Hepatocyte (in vitro differentiated cells): ENCODE data around the gene WIZ. TPM values are rescaled to one million over a fixed set of nuclear protein-coding genes. Genes with fewer than 3 reads are reported as not detected.
A peak's percentile ranks its signal among the peaks of the same experiment; 100 is the strongest.

Experiments
- DNase-seq: peaks from one replicate; pipeline ENCODE4 v3.0.0-alpha.2; 2016; ENCODE audit warnings: low spot score
- H2AFZ ChIP-seq: fragments of 200-600 bp; sonication (generic); 2 replicates; pipeline ENCODE4 v1.6.0; 2016; ENCODE audit warnings: antibody characterized with exemption, mild to moderate bottlenecking
- H3K27ac ChIP-seq: fragments of 200-600 bp; sonication (generic); 2 replicates; pipeline ENCODE4 v1.5.1; 2016; ENCODE audit warnings: mild to moderate bottlenecking
- H3K27me3 ChIP-seq: fragments of 200-600 bp; sonication (generic); 2 replicates; pipeline ENCODE4 v1.6.1; 2016
- H3K36me3 ChIP-seq: fragments of 200-600 bp; sonication (generic); replicated peaks from 2 replicates; pipeline ENCODE4 v1.5.1; 2016; ENCODE audit warnings: low read depth; ENCODE audit not compliant: insufficient read depth
- H3K4me1 ChIP-seq: fragments of 200-600 bp; sonication (generic); 2 replicates; pipeline ENCODE4 v1.5.1; 2016; ENCODE audit warnings: mild to moderate bottlenecking, moderate library complexity; ENCODE audit not compliant: insufficient read depth
- H3K4me2 ChIP-seq: fragments of 200-600 bp; sonication (generic); 2 replicates; pipeline ENCODE4 v1.6.0; 2016
- H3K4me3 ChIP-seq: fragments of 200-600 bp; sonication (generic); 2 replicates; pipeline ENCODE4 v1.5.1; 2016; ENCODE audit warnings: mild to moderate bottlenecking
- H3K79me2 ChIP-seq: fragments of 200-600 bp; sonication (generic); 2 replicates; pipeline ENCODE4 v1.6.0; 2017; ENCODE audit warnings: mild to moderate bottlenecking
- H3K9me2 ChIP-seq: fragments of 200-600 bp; sonication (generic); replicated peaks from 2 replicates; pipeline ENCODE4 v1.6.0; 2017; ENCODE audit warnings: mild to moderate bottlenecking; ENCODE audit not compliant: insufficient read depth
- H3K9me3 ChIP-seq: fragments of 200-600 bp; sonication (generic); 2 replicates; pipeline ENCODE4 v1.5.1; 2016; ENCODE audit warnings: low read depth, mild to moderate bottlenecking
- H4K20me1 ChIP-seq: fragments of 200-600 bp; sonication (generic); 2 replicates; pipeline ENCODE4 v1.6.0; 2016; ENCODE audit warnings: mild to moderate bottlenecking; ENCODE audit not compliant: insufficient read depth, poor library complexity, severe bottlenecking
- CTCF ChIP-seq: fragments of 200-600 bp; sonication (generic); IDR thresholded peaks from 2 replicates; pipeline ENCODE4 v1.5.1; 2016; ENCODE audit warnings: antibody characterized with exemption, mild to moderate bottlenecking; ENCODE audit not compliant: poor library complexity
- EZH2 ChIP-seq: fragments of 200-600 bp; sonication (generic); IDR thresholded peaks from 2 replicates; pipeline ENCODE4 v1.6.1; 2016; ENCODE audit warnings: antibody characterized with exemption, mild to moderate bottlenecking, borderline replicate concordance
- EZH2phosphoT487 ChIP-seq: fragments of 200-600 bp; sonication (generic); IDR thresholded peaks from one replicate; pipeline ENCODE4 v1.6.1; 2018; ENCODE audit warnings: antibody characterized with exemption, mild to moderate bottlenecking, low read depth, moderate library complexity; ENCODE audit not compliant: unreplicated experiment, severe bottlenecking
- WGBS: methylation state at CpG from one replicate; pipeline ENCODE4 v1.1.6; 2016; ENCODE audit warnings: low lambda C conversion rate; ENCODE audit errors: missing lambda C conversion rate; 5-methylcytosine and 5-hydroxymethylcytosine counted together
- polyA plus RNA-seq: library from polyadenylated mRNA; unstranded; fragments of >200 nt; fragmentation: Nextera tagmentation; extraction: Ambion mirVana; gene quantifications from 2 replicates; pipeline ENCODE4 v1.2.1, GENCODE V29; 2016
- total RNA-seq: library from RNA; depleted of rRNA; stranded (reverse); fragments of >200 nt; gene quantifications from 2 replicates; pipeline ENCODE4 v1.2.3, GENCODE V29; 2014

The WIZ gene
- total and polyA plus RNA-seq, 2 experiments from 2014 or later = 18.6 to 24.5 TPM

DNA sequence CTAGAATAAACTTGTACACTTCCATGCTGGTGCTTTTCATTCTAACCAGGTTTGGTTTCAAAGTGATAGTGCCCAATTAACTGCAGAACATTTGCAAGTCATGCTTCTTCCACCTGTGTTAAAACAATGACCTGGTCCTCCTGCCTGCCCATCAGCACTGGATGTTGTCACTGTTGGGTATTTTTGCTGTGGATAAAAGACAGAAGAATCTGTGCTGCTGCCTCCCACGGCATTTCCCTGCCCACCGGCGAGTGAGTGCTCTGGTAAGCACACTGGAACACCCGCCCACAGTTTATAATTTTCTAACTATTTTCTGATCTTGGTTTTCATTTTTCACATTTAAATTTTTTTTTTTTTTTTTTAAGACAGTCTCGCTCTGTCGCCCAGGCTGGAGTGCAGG is 67.9 kb downstream of the WIZ start:
- Histone ChIP-seq H3K27ac (no peak overlapping the region), H4K20me1 (peaks cover 23% of the 10 kb centered on the region), H3K27me3 (no peaks in the 10 kb centered on the region), H3K79me2 (peaks cover 41% of the 10 kb centered on the region), H3K36me3 (no peaks in the 10 kb centered on the region), H3K4me2 (no peak overlapping the region), H3K4me1 (peaks cover 21% of the 10 kb centered on the region), H3K4me3 (no peak overlapping the region), H3K9me3 (no peaks in the 10 kb centered on the region), H2AFZ (no peak overlapping the region), H3K9me2 (no peaks in the 10 kb centered on the region)
- no peak for DNase-seq
- TF ChIP-seq CTCF = no peak
- no peak for TF ChIP-seq EZH2
- no peak for TF ChIP-seq EZH2phosphoT487
- WGBS = 90% methylated on average over 6 of the region's 6 CpGs

- Histone ChIP-seq H3K79me2 (peaks cover 41% of the 10 kb centered on the region), H3K36me3 (no peaks in the 10 kb centered on the region), H3K9me2 (no peaks in the 10 kb centered on the region), H3K4me1 (peaks cover 26% of the 10 kb centered on the region), H2AFZ (no peak overlapping the region), H4K20me1 (peaks cover 26% of the 10 kb centered on the region), H3K4me3 (no peak overlapping the region), H3K4me2 (no peak overlapping the region), H3K9me3 (no peaks in the 10 kb centered on the region), H3K27ac (no peak overlapping the region), H3K27me3 (no peaks in the 10 kb centered on the region)
- 100% methylated on average over 2 of the region's 2 CpGs for WGBS
- TF ChIP-seq CTCF = no peak
- no peak for TF ChIP-seq EZH2
- TF ChIP-seq EZH2phosphoT487 = no peak
- no peak for DNase-seq
These were observed 68.3 kb downstream of the WIZ start for GRCh38 chr19:15381429-15381828.

DNA sequence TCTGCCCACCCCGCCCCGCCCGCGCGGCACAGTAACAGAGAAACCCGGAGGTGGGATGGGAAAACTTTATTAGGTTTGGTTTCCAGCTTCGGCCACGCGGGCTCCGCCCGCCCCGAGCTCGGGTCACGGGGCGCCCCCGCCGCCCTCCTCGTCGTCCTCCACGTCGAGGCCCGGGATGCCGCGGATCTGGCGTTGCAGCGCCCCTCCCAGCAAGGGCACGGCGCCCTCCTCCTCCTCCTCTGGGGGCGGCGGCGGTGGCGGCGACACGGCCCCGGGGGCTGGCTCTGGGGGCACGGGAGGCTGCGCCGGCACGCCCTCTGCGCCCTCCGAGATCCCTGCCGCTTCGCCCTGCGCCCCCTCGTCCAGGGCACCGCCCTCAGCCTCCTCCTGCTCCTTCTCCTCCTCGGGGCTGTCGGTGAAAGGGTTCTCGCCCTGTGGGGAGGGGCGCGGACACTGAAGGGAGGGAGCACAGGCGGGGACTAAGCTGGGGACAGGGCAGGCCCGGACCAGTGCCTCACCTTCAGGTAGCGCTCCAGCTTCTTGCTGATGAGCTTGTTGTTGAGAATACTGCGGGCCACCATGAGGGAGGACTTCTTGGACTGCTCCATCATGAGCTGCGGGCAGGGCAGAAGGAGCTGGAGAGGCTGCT is 69.6 kb downstream of the WIZ start:
- peak overlapping the region; percentile 39 for H2AFZ ChIP-seq
- H3K9me2 ChIP-seq = no peaks in the 10 kb centered on the region
- peak; percentile 75 for DNase-seq
- no peaks in the 10 kb centered on the region for H3K9me3 ChIP-seq
- no peaks in the 10 kb centered on the region for H3K27me3 ChIP-seq
- H3K27ac ChIP-seq = peak overlapping the region; percentile 93
- H4K20me1 ChIP-seq = peaks cover 36% of the 10 kb centered on the region
- under 1% methylated on average over 22 of the region's 56 CpGs for WGBS
- no peak for TF ChIP-seq EZH2
- no peak for TF ChIP-seq EZH2phosphoT487
- TF ChIP-seq CTCF = no peak
- peak overlapping the region; percentile 85 for H3K4me2 ChIP-seq
- H3K4me1 ChIP-seq = peaks cover 31% of the 10 kb centered on the region
- H3K36me3 ChIP-seq = no peaks in the 10 kb centered on the region
- H3K4me3 ChIP-seq = peak overlapping the region; percentile 62
- peaks cover 44% of the 10 kb centered on the region for H3K79me2 ChIP-seq
